HL-60 (cell line): Measurements from ENCODE around the gene STT3B.

Source experiments
- DNase-seq, 2 experiments: peaks; one replicate each; pipeline ENCODE4 v3.0.0-alpha.2; 2010 to 2020; ENCODE audit warnings: low read depth in 1 of 2, low spot score in 1 of 2
- H3K27ac ChIP-seq: fragments of 250-450 bp; sonication (Bioruptor Pico); replicated peaks from 2 replicates; pipeline ENCODE4 v1.5.1; 2020; ENCODE audit warnings: mild to moderate bottlenecking, moderate library complexity
- H3K27me3 ChIP-seq: fragments of 250-450 bp; sonication (Bioruptor Pico); 2 replicates; pipeline ENCODE4 v1.5.1; 2021; ENCODE audit warnings: mild to moderate bottlenecking, moderate library complexity; ENCODE audit not compliant: insufficient read depth, poor library complexity, severe bottlenecking
- H3K4me3 ChIP-seq: replicated peaks from 2 replicates; pipeline ENCODE4 v1.5.1; 2011; ENCODE audit warnings: mild to moderate bottlenecking, control low read depth, low read length; ENCODE audit not compliant: insufficient read depth
- CTCF ChIP-seq: IDR thresholded peaks from one replicate; pipeline ENCODE4 v1.5.1; 2011; ENCODE audit warnings: low read length, control low read depth, inconsistent platforms; ENCODE audit not compliant: insufficient read depth
- GABPA ChIP-seq: IDR thresholded peaks from 2 replicates; pipeline ENCODE4 v1.6.1; 2012; ENCODE audit warnings: low read depth
- POLR2AphosphoS5 ChIP-seq: IDR thresholded peaks from 2 replicates; pipeline ENCODE4 v1.6.1; 2012; ENCODE audit warnings: low read depth
- SPI1 ChIP-seq: IDR thresholded peaks from 2 replicates; pipeline ENCODE4 v1.6.1; 2012; ENCODE audit warnings: low read depth, mild to moderate bottlenecking, borderline replicate concordance
- TF ChIP-seq, protein P1 (sequence below): IDR thresholded peaks from 2 replicates; pipeline ENCODE4 v1.6.1; 2012; ENCODE audit warnings: low read depth; ENCODE audit not compliant: insufficient replicate concordance

The STT3B gene

DNA sequence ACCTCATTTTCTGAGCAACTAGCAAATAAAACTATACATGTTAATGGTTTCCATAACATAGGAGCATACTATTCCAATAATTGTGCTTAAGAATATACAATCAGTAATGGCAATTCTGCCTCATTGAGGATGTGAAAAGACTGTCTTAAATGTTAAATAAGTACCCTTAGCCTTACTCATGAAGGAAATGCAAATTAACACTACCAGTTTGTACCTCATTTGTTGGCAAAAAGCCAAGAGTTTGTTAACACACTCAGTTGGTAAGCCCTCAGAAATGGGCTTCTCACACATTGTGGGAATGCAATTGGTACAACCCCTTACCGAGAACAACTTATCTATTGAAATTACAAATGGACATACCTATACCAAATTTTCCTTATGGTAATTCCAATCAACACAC is 9.2 kb upstream of the STT3B start:
- Histone ChIP-seq H3K27ac (no peak overlapping the region), H3K27me3 (no peaks in the 10 kb centered on the region), H3K4me3 (no peak overlapping the region)
- no peak for DNase-seq
- TF ChIP-seq POLR2AphosphoS5 (no peak), GABPA (no peak), CTCF (no peak), SPI1 (no peak)
- TF ChIP-seq, protein P1, sequence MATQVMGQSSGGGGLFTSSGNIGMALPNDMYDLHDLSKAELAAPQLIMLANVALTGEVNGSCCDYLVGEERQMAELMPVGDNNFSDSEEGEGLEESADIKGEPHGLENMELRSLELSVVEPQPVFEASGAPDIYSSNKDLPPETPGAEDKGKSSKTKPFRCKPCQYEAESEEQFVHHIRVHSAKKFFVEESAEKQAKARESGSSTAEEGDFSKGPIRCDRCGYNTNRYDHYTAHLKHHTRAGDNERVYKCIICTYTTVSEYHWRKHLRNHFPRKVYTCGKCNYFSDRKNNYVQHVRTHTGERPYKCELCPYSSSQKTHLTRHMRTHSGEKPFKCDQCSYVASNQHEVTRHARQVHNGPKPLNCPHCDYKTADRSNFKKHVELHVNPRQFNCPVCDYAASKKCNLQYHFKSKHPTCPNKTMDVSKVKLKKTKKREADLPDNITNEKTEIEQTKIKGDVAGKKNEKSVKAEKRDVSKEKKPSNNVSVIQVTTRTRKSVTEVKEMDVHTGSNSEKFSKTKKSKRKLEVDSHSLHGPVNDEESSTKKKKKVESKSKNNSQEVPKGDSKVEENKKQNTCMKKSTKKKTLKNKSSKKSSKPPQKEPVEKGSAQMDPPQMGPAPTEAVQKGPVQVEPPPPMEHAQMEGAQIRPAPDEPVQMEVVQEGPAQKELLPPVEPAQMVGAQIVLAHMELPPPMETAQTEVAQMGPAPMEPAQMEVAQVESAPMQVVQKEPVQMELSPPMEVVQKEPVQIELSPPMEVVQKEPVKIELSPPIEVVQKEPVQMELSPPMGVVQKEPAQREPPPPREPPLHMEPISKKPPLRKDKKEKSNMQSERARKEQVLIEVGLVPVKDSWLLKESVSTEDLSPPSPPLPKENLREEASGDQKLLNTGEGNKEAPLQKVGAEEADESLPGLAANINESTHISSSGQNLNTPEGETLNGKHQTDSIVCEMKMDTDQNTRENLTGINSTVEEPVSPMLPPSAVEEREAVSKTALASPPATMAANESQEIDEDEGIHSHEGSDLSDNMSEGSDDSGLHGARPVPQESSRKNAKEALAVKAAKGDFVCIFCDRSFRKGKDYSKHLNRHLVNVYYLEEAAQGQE = no peak

GRCh38 chr3:31525532-31525931 is 7.2 kb upstream of the STT3B start:
- no peak for TF ChIP-seq GABPA
- TF ChIP-seq CTCF = no peak
- TF ChIP-seq, protein P1 = no peak
- TF ChIP-seq SPI1 = no peak
- no peak for TF ChIP-seq POLR2AphosphoS5
- Histone ChIP-seq H3K27ac (no peak overlapping the region), H3K27me3 (no peaks in the 10 kb centered on the region), H3K4me3 (no peak overlapping the region)
- DNase-seq = no peak

DNA sequence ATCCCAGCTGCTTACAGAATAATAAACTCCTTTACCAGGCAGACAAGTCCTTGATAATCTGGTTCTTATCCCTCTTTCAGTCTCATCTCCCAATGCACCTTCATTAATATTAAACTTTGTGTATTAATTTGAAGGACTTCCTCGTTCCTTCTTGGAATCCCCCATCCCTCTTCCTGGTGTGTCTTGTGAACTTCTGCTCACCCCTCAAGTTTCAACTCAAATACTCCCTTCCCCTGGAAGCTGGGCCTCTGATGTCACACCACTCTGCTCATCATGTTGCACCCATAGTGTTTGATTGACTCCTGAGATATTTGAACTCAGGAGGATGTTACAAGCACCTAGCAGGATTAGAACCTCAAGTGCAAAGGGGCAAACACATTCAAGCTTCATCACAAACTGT is 3.3 kb upstream of the STT3B start:
- Histone ChIP-seq H3K27me3 (no peaks in the 10 kb centered on the region), H3K4me3 (no peak overlapping the region), H3K27ac (no peak overlapping the region)
- no peak for DNase-seq
- TF ChIP-seq CTCF = no peak
- no peak for TF ChIP-seq GABPA
- TF ChIP-seq, protein P1 = no peak
- no peak for TF ChIP-seq POLR2AphosphoS5
- no peak for TF ChIP-seq SPI1
